ENCODE results near the gene ATRIP.

DNA sequence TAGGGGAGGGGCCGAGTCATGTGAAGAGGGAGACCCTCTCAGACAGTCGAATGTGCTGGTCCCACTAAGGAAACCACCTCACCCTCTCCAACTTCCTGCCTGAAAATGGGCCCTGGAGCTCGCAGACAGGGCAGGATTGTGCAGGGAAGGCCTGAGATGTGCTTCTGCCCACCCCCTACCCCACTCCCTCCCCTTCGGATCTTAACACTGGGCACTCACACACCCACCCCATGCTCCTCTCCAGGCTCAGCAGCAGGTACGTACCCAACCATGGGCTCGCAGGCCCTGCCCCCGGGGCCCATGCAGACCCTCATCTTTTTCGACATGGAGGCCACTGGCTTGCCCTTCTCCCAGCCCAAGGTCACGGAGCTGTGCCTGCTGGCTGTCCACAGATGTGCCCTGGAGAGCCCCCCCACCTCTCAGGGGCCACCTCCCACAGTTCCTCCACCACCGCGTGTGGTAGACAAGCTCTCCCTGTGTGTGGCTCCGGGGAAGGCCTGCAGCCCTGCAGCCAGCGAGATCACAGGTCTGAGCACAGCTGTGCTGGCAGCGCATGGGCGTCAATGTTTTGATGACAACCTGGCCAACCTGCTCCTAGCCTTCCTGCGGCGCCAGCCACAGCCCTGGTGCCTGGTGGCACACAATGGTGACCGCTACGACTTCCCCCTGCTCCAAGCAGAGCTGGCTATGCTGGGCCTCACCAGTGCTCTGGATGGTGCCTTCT, 20.0 kb downstream of the ATRIP start:
- no peak for TF ChIP-seq CTCF (IDR thresholded peaks at IDR 0.05; ENCODE audit: low read depth, low read length)
- TF ChIP-seq POLR2A (IDR thresholded peaks at IDR 0.05; ENCODE audit: extremely low read depth, insufficient read length): no peak

All from NB4 (cell line).